Embryonic facial prominence (tissue), 1 donor: Measurements from ENCODE around the gene OXLD1.
"Not testable (repeated sequence)": the region's sequence is repeated elsewhere in the genome, so short reads cannot be mapped to it uniquely, and the experiment has no call there.

Source experiments
- DNase-seq: peaks from one replicate; pipeline ENCODE4 v3.0.0-alpha.2; 2016; ENCODE audit errors: extremely low spot score

The OXLD1 gene

GRCh38 chr17:81652906-81653771 lies 13.3 kb downstream of the OXLD1 start:
- DNase-seq = no peak

- no peak for DNase-seq
Observed at GRCh38 chr17:81651692-81652091, 14.7 kb downstream of the OXLD1 start.

- DNase-seq = no peak
Observed at GRCh38 chr17:81650951-81651350, 15.5 kb downstream of the OXLD1 start.

GRCh38 chr17:81648707-81649085 lies 17.7 kb downstream of the OXLD1 start:
- DNase-seq = no peak

- no peak for DNase-seq
Observed at GRCh38 chr17:81648013-81648706, 18.2 kb downstream of the OXLD1 start.

GRCh38 chr17:81647640-81648012 lies 18.8 kb downstream of the OXLD1 start:
- DNase-seq = no peak

GRCh38 chr17:81646869-81647600 lies 19.4 kb downstream of the OXLD1 start:
- DNase-seq = no peak

GRCh38 chr17:81644976-81645952 lies 21.1 kb downstream of the OXLD1 start:
- no peak for DNase-seq

- no peak for DNase-seq
Observed at GRCh38 chr17:81644496-81644895, 21.9 kb downstream of the OXLD1 start.

- DNase-seq = no peak
Observed at GRCh38 chr17:81641825-81642489, 24.4 kb downstream of the OXLD1 start.

- no peak for DNase-seq
Observed at GRCh38 chr17:81640011-81640410, 26.4 kb downstream of the OXLD1 start.

- DNase-seq = no peak
Observed at GRCh38 chr17:81638683-81639082, 27.7 kb downstream of the OXLD1 start.

- DNase-seq = peak; percentile 83
Observed at GRCh38 chr17:81636505-81637288, 29.7 kb downstream of the OXLD1 start, which contains the start of the genes NPLOC4 and TSPAN10. NPLOC4 (minus strand) TSS chr17:81637112; CDS start chr17:81636930, 182 bp downstream. TSPAN10 (plus strand) TSS chr17:81637196; CDS start chr17:81642413, 5,217 bp downstream.

- DNase-seq = no peak
Observed at GRCh38 chr17:81635973-81636504, 30.4 kb downstream of the OXLD1 start.

- DNase-seq = no peak
Observed at GRCh38 chr17:81635431-81635830, 31.0 kb downstream of the OXLD1 start.

GRCh38 chr17:81631482-81631881 lies 34.9 kb downstream of the OXLD1 start:
- no peak for DNase-seq

- no peak for DNase-seq
Observed at GRCh38 chr17:81630274-81630673, 36.1 kb downstream of the OXLD1 start.

GRCh38 chr17:81621494-81622130 lies 44.8 kb downstream of the OXLD1 start:
- DNase-seq = no peak

GRCh38 chr17:81618307-81618706 lies 48.1 kb downstream of the OXLD1 start:
- not testable (repeated sequence) for DNase-seq
